HG03135 (cell line): Measurements from ENCODE around the gene ZNF211.

Experiments used
- ATAC-seq: cut with Tn5 transposase; IDR thresholded peaks from one replicate; pipeline ENCODE4 v1.9.1; 2021; ENCODE audit warnings: mild to moderate bottlenecking, moderate library complexity; ENCODE audit not compliant: unreplicated experiment

ZNF211 gene

GRCh38 chr19:57655443-57655842 is 22.5 kb downstream of the ZNF211 start:
- ATAC-seq = no peak

- ATAC-seq = no peak
These were observed 23.4 kb downstream of the ZNF211 start for GRCh38 chr19:57656346-57656745.

- ATAC-seq = no peak
These were observed 31.5 kb downstream of the ZNF211 start for GRCh38 chr19:57664269-57665127.

- no peak for ATAC-seq
These were observed 32.4 kb downstream of the ZNF211 start for GRCh38 chr19:57665261-57665806.

- no peak for ATAC-seq
These were observed 34.3 kb downstream of the ZNF211 start for GRCh38 chr19:57667228-57667627.

- ATAC-seq = no peak
These were observed 35.7 kb downstream of the ZNF211 start, which contains the start of gene ZSCAN4 for GRCh38 chr19:57668635-57669034. Gene ZSCAN4 (plus strand): TSS chr19:57668935. CDS start chr19:57676146, 7,211 bp downstream.

GRCh38 chr19:57671124-57671895 is 38.3 kb downstream of the ZNF211 start:
- ATAC-seq = no peak

GRCh38 chr19:57672466-57672865 is 39.5 kb downstream of the ZNF211 start:
- ATAC-seq = no peak

GRCh38 chr19:57675881-57676280 is 42.9 kb downstream of the ZNF211 start:
- ATAC-seq = no peak

GRCh38 chr19:57682226-57682766 is 49.3 kb downstream of the ZNF211 start:
- peak; percentile 27 for ATAC-seq

GRCh38 chr19:57686727-57687126 is 53.8 kb downstream of the ZNF211 start:
- ATAC-seq = no peak

GRCh38 chr19:57687363-57688010 is 54.5 kb downstream of the ZNF211 start:
- ATAC-seq = no peak

- no peak for ATAC-seq
These were observed 55.2 kb downstream of the ZNF211 start for GRCh38 chr19:57688011-57688763.

GRCh38 chr19:57689750-57690149 is 56.8 kb downstream of the ZNF211 start:
- no peak for ATAC-seq
